Thoracic aorta (tissue), 2 donors: Measurements from ENCODE around the gene SIGLEC12. TPM values are rescaled to one million over a fixed set of nuclear protein-coding genes. Genes with fewer than 3 reads are reported as not detected.

ENCODE experiments used
- ATAC-seq: fragments of 150-250 bp; one replicate; pipeline ENCODE4 v1.8.0; 2017; ENCODE audit warnings: low read depth; ENCODE audit not compliant: insufficient number of reproducible peaks, low FRiP score
- DNase-seq: peaks from one replicate; pipeline ENCODE4 v3.0.0-alpha.2; 2020; ENCODE audit warnings: low spot score
- H3K27ac ChIP-seq, 2 donors: fragments of 200-600 bp; sonication (generic); 1 replicate in 1 of 2; 2 replicates in 1 of 2; pipeline ENCODE4 v1.5.1; 2016; ENCODE audit warnings: mild to moderate bottlenecking in 2 of 2, moderate library complexity in 2 of 2
- H3K27me3 ChIP-seq: fragments of 200-600 bp; sonication (generic); replicated peaks from 2 replicates; pipeline ENCODE4 v1.6.0; 2016; ENCODE audit warnings: mild to moderate bottlenecking; ENCODE audit not compliant: insufficient read depth
- H3K36me3 ChIP-seq: fragments of 200-600 bp; sonication (generic); one replicate; pipeline ENCODE4 v1.5.1; 2016
- H3K4me1 ChIP-seq, 2 donors: fragments of 200-600 bp; sonication (generic); 1 replicate in 1 of 2; 2 replicates in 1 of 2; pipeline versions ENCODE4 v1.5.1 to v1.6.0; 2016; ENCODE audit warnings: low read depth in 2 of 2, mild to moderate bottlenecking in 1 of 2; ENCODE audit not compliant: control insufficient read depth in 1 of 2
- H3K4me3 ChIP-seq: fragments of 200-600 bp; sonication (generic); 2 replicates; pipeline ENCODE4 v1.5.1; 2016; ENCODE audit warnings: mild to moderate bottlenecking
- H3K9me3 ChIP-seq: fragments of 200-600 bp; sonication (generic); 2 replicates; pipeline ENCODE4 v1.5.1; 2016
- total RNA-seq, 2 donors: library from RNA; depleted of rRNA; stranded (reverse); fragments of >200 nt; gene quantifications; one replicate each; pipeline versions ENCODE4 v1.1.0 to v1.2.3, GENCODE V29; 2016
- TF ChIP-seq, protein P1 (sequence below): fragments of 200-600 bp; sonication (generic); IDR thresholded peaks from one replicate; pipeline ENCODE4 v1.5.1; 2019; ENCODE audit warnings: antibody characterized with exemption

The SIGLEC12 gene
- total RNA-seq, 2 donors from 2014 or later = 2.2 TPM; not detected in 1

DNA sequence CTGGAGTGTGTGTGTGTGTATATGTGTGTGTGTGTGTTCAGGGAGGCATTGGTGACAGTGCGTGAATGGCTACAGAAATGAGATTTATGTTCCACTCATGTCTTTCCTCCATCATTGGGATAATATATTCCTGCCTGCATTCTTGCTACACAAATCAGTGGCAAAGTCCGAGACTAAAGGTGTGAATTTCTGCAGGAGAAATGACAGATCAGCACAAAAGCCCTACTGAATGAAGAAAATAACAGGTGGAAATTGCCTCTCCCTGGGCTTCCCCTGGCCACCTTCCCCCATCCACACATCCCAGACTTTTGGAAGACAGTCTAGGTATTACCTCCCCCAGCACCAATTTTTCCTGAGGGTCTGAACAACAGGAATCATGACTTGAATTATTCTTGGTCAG, 19.8 kb upstream of the SIGLEC12 start:
- Histone ChIP-seq H3K4me3 (no peak overlapping the region), H3K4me1 (no peaks in the 10 kb centered on the region), H3K27ac (no peak overlapping the region), H3K9me3 (no peaks in the 10 kb centered on the region), H3K27me3 (no peaks in the 10 kb centered on the region), H3K36me3 (no peaks in the 10 kb centered on the region)
- ATAC-seq (no peak), DNase-seq (no peak)
- TF ChIP-seq, protein P1, sequence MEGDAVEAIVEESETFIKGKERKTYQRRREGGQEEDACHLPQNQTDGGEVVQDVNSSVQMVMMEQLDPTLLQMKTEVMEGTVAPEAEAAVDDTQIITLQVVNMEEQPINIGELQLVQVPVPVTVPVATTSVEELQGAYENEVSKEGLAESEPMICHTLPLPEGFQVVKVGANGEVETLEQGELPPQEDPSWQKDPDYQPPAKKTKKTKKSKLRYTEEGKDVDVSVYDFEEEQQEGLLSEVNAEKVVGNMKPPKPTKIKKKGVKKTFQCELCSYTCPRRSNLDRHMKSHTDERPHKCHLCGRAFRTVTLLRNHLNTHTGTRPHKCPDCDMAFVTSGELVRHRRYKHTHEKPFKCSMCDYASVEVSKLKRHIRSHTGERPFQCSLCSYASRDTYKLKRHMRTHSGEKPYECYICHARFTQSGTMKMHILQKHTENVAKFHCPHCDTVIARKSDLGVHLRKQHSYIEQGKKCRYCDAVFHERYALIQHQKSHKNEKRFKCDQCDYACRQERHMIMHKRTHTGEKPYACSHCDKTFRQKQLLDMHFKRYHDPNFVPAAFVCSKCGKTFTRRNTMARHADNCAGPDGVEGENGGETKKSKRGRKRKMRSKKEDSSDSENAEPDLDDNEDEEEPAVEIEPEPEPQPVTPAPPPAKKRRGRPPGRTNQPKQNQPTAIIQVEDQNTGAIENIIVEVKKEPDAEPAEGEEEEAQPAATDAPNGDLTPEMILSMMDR = no peak

- TF ChIP-seq, protein P1 = no peak
- H3K9me3 ChIP-seq = no peaks in the 10 kb centered on the region
- no peak for DNase-seq
- H3K27me3 ChIP-seq = no peaks in the 10 kb centered on the region
- H3K4me1 ChIP-seq = no peaks in the 10 kb centered on the region
- no peak overlapping the region for H3K27ac ChIP-seq
- ATAC-seq = no peak
- H3K36me3 ChIP-seq = no peaks in the 10 kb centered on the region
- H3K4me3 ChIP-seq = no peak overlapping the region
These were observed 19.1 kb upstream of the SIGLEC12 start for GRCh38 chr19:51520728-51521127.

- TF ChIP-seq, protein P1 = peak; percentile 58
- H3K4me3 ChIP-seq = no peak overlapping the region
- DNase-seq (no peak), ATAC-seq (no peak)
- no peaks in the 10 kb centered on the region for H3K9me3 ChIP-seq
- no peak overlapping the region for H3K27ac ChIP-seq
- H3K36me3 ChIP-seq = no peaks in the 10 kb centered on the region
- H3K27me3 ChIP-seq = no peaks in the 10 kb centered on the region
- no peaks in the 10 kb centered on the region for H3K4me1 ChIP-seq
These were observed 13.4 kb upstream of the SIGLEC12 start for GRCh38 chr19:51514866-51515481.

GRCh38 chr19:51513968-51514367, 12.4 kb upstream of the SIGLEC12 start:
- Histone ChIP-seq H3K9me3 (no peaks in the 10 kb centered on the region), H3K27me3 (no peaks in the 10 kb centered on the region), H3K36me3 (no peaks in the 10 kb centered on the region), H3K27ac (no peak overlapping the region), H3K4me3 (no peak overlapping the region), H3K4me1 (no peaks in the 10 kb centered on the region)
- TF ChIP-seq, protein P1 = no peak
- ATAC-seq (no peak), DNase-seq (no peak)

DNA sequence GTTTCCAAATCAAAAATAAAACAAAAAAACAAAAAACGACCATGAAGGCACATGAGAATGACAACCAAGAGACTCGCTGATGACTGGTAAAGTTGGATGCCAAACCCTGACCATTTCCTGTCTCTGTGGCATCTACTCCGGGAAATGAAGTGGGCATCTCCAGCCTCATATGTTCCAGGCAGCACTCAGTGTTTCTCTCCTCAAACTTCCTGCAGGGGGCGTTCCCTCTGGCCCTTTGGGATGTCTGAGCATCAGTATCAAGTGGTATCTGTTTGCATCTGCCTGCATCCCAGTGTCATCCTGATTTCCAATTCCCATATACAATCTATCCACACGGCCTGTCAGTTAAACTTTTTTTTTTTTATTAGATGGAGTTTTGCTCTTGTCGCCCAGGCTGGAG, 9.8 kb upstream of the SIGLEC12 start:
- DNase-seq (no peak), ATAC-seq (no peak)
- Histone ChIP-seq H3K4me1 (no peaks in the 10 kb centered on the region), H3K27ac (no peak overlapping the region), H3K9me3 (no peaks in the 10 kb centered on the region), H3K27me3 (no peaks in the 10 kb centered on the region), H3K36me3 (no peaks in the 10 kb centered on the region), H3K4me3 (no peak overlapping the region)
- TF ChIP-seq, protein P1 = no peak
